Ovary (tissue), 9 donors: ENCODE measurements around the gene MAN1B1. TPM values are rescaled to one million over a fixed set of nuclear protein-coding genes. Genes with fewer than 3 reads are reported as not detected.
"Not testable (repeated sequence)": the region's sequence is repeated elsewhere in the genome, so short reads cannot be mapped to it uniquely, and the experiment has no call there.

Source experiments
- DNase-seq, 5 donors: peaks; one replicate each; pipeline ENCODE4 v3.0.0-alpha.2; 2019 to 2020
- H3K27ac ChIP-seq, 2 donors: fragments of 200-600 bp; one replicate each; pipeline versions ENCODE4 v1.5.1 to v1.8.0; 2019 to 2022
- H3K27me3 ChIP-seq: fragments of 200-600 bp; one replicate; pipeline ENCODE4 v1.8.0; 2022
- H3K36me3 ChIP-seq: fragments of 200-600 bp; sonication (generic); one replicate; pipeline ENCODE4 v1.5.1; 2019
- H3K4me1 ChIP-seq: one replicate; pipeline ENCODE4 v1.8.1; 2013; ENCODE audit warnings: mild to moderate bottlenecking, moderate library complexity; ENCODE audit not compliant: insufficient read depth
- H3K4me3 ChIP-seq: fragments of 200-600 bp; sonication (generic); one replicate; pipeline ENCODE4 v1.5.1; 2017
- H3K9me3 ChIP-seq, 2 donors: fragments of 200-600 bp in 1 of 2; sonication (generic) in 1 of 2; one replicate each; pipeline versions ENCODE4 v1.5.1 to v1.8.1; 2013 to 2019; ENCODE audit warnings: mild to moderate bottlenecking in 1 of 2, moderate library complexity in 1 of 2
- EP300 ChIP-seq: sonication (generic); formaldehyde crosslinking; IDR thresholded peaks from one replicate; pipeline ENCODE4 v1.6.1; 2017; ENCODE audit warnings: antibody characterized with exemption
- POLR2A ChIP-seq: fragments of 450-650 bp; IDR thresholded peaks from one replicate; pipeline ENCODE4 v1.6.1; 2017; ENCODE audit warnings: antibody characterized with exemption, mild to moderate bottlenecking, moderate library complexity
- WGBS, 3 donors: extraction: QIAGEN DNeasy Blood & Tissue Kit in 1 of 3; methylation state at CpG; one replicate each; pipeline versions ENCODE4 v1.1.5 to v1.1.7; 2013 to 2017; 5-methylcytosine and 5-hydroxymethylcytosine counted together
- intact Hi-C, 4 donors: fragments of 100-400 bp; cut with DNase I; formaldehyde crosslinking; loops; one replicate each; pipeline versions ENCODE4 v1.11.0 to v1.15.1; 2022 to 2023
- polyA plus RNA-seq, 2 donors: library from polyadenylated mRNA; stranded (reverse); fragments of 200-250 nt in 1 of 2; fragments of 350-450 nt in 1 of 2; fragmentation: Illumina TruSeq in 1 of 2; extraction: RNeasy Lipid Tissue Mini Kit (QIAGEN cat#74804) in 1 of 2; gene quantifications; one replicate each; pipeline ENCODE4 v1.2.3, GENCODE V29; 2013 to 2014
- total RNA-seq, 7 donors: library from RNA; depleted of rRNA in 2 of 7; stranded (reverse); fragments of >200 nt in 2 of 7; fragmentation: NEBNext Ultra II Directional in 3 of 7; extraction: Animal tissue kit (Norgen Biotek cat#: 25700) in 3 of 7; gene quantifications; one replicate each; pipeline versions ENCODE4 v1.1.0 to v1.2.4, GENCODE V29; 2016 to 2023
- TF ChIP-seq, protein P1 (sequence below), 3 donors: fragments of 450-650 bp in 2 of 3; fragments of 200-600 bp in 1 of 3; IDR thresholded peaks; one replicate each; pipeline versions ENCODE4 v1.5.1 to v1.8.0; 2016 to 2022; ENCODE audit warnings: antibody characterized with exemption in 3 of 3, mild to moderate bottlenecking in 1 of 3
- donor health status: DM: no; HTN: no; CAD: no; lungs with moderate emphysema.
- donor health status: DM: no; HTN: no; CAD: no.
- donor health status: Bipolar disorder and iron deficiency.
- donor health status: DM: yes; HTN: yes; CAD: no.
- donor health status: DM: no; HTN: no; CAD: no.
- donor health status: DM: yes; HTN: yes; CAD: no.

Gene MAN1B1
- total and polyA plus RNA-seq, 9 donors, result 30.2 to 109 (median 39.7) TPM

DNA sequence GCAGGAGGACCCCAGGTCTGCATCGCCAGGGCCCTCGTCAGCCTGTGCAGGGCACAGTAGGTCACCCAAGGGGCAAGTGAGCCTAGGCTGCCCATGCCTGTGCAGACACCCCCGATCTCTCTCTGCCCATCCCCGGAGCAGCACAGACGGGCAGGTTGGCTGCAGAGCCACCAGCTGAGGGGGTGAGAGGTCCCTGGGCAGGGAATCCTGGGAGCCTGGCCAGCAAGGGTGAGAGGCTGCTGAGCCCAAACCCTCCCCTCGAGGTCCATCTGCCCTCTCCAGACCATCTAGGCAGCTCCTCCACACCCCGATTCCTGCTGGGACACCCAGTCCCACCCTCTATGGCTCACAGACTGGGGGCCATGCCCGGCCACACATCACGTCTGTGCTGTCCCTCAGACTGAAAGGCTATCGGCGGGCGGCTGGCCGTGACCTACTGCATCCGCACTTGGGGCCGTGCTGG, 30.5 kb downstream of the MAN1B1 start:
- no peaks in the 10 kb centered on the region for H3K9me3 ChIP-seq
- no peaks in the 10 kb centered on the region for H3K36me3 ChIP-seq
- H3K4me3 ChIP-seq, result no peak overlapping the region
- H3K4me1 ChIP-seq, result peaks cover 4% of the 10 kb centered on the region
- TF ChIP-seq EP300 (no peak), POLR2A (no peak)
- intact Hi-C loops, result loop anchor here in 3 of 4 donors (5.0 to 10.0 kb wide), 2 partner anchors 110 to 118 kb away; partner anchors contain the start of genes CYSRT1 (in 2 of the 3), RNF224 (in 2 of the 3) and SLC34A3 (in 1 of the 3)
- no peaks in the 10 kb centered on the region for H3K27me3 ChIP-seq
- 52 to 64% (median 54%) methylated on average over 15 of the region's 15 CpGs for WGBS, 3 donors
- DNase-seq, result no peak
- H3K27ac ChIP-seq, result no peak overlapping the region

DNA sequence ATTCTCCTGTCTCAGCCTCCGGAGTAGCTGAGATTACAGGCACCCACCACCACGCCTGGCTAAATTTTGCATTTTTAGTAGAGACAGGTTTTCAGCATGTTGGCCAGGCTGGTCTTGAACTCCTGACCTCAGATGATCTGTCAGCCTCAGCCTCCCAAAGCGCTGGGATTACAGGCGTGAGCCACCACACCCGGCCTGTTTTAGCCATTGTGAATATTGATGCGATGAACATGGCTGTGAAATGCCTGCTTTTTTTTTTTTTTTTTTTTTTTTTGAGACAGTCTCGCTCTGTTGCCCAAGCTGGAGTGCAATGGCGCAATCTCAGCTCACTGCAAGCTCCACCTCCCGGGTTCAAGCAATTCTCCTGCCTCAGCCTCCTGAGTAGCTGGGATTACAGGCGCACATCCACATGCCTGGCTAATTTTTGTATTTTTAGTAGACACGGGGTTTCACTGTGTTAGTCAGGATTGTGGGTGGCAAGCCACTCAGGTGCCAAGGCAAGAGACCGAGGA, 31.4 kb downstream of the MAN1B1 start:
- WGBS, 3 donors, result 87 to 91% (median 88%) methylated on average over 12 of the region's 12 CpGs
- not testable (repeated sequence) for H3K9me3 ChIP-seq, H3K36me3 ChIP-seq, DNase-seq, H3K4me1 ChIP-seq, H3K4me3 ChIP-seq, H3K27me3 ChIP-seq, H3K27ac ChIP-seq
- intact Hi-C loops, result loop anchor here in 3 of 4 donors (5.0 to 10.0 kb wide), 2 partner anchors 109 to 117 kb away; partner anchors contain the start of genes CYSRT1 (in 2 of the 3), RNF224 (in 2 of the 3) and SLC34A3 (in 1 of the 3)

DNA sequence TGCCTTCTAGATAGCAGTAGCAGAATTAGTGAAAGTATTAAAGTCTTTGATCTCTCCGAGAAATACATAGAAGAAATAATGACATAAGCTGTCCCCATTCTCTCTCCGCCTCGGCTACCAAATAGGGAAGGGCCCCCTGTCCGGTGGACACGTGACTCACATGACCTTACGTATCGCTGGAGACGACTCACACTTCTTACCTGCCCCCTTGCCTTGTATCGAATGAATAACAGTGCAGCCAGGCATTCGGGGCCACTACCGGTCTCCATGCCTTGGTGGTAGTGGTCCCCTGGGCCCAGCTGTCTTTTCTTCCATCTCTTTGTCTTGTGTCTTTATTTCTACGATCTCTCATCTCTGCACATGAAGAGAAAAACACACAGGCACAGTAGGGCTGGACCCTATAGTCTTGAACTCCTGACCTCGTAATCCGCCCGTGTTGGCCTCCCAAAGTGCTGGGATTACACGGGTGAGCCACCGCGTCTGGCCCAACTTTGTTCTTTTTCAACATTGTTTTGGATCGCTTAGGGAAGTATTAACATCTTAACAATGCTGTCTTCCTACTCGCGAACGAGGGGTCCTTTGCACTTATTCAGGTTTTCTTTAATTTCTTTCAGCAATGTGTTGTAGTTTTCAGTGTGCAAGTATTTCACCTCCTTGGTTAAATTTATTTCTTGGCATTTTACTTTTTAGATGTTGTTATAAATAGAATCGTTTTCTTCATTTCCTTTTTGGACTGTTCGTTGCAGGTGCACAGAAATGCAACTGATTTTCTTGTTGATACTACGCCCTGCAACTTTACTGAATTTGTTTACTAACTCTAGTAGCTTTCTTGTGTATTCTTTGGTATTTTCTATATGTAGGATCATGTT, 35.4 kb downstream of the MAN1B1 start:
- H3K9me3 ChIP-seq, H3K36me3 ChIP-seq, DNase-seq, intact Hi-C loops, H3K27me3 ChIP-seq, H3K4me1 ChIP-seq, H3K4me3 ChIP-seq, H3K27ac ChIP-seq: not testable (repeated sequence)
- WGBS, 3 donors, result 64 to 71% (median 70%) methylated on average over 23 to 25 of the region's 25 CpGs

DNA sequence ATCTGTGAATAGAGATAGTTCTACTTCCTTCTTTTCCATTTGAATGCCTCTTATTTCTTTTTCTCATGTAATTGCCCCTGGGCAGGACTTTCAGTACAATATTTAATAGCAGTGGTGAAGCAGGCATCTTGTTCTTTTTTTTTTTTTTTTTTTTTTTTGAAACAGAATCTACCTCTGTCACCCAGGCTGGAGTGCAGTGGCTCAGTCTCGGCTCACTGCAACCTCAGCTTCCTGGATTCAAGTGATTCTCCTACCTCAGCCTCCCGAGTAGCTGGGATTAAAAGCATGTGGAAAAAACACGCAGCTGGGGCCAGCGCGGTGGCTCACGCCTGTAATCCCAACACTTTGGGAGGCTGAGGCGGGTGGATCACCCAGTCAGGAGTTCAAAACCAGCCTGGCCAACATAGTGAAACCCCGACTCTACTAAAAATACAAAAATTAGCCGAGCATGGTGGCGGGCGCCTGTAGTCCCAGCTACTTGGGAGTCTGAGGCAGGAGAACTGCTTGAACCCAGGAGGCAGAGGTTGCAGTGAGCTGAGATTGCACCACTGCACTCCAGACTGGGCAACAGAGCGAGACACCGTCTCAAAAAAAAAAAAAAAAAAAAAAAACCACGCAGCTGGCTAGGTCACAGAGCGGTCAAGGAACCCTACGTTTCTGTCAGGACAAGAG, 36.1 kb downstream of the MAN1B1 start:
- intact Hi-C loops, H3K27me3 ChIP-seq, H3K27ac ChIP-seq, H3K4me3 ChIP-seq, H3K36me3 ChIP-seq, H3K4me1 ChIP-seq, DNase-seq, H3K9me3 ChIP-seq: not testable (repeated sequence)
- WGBS, 3 donors, result 89 to 90% (median 89%) methylated on average over 16 of the region's 16 CpGs

DNA sequence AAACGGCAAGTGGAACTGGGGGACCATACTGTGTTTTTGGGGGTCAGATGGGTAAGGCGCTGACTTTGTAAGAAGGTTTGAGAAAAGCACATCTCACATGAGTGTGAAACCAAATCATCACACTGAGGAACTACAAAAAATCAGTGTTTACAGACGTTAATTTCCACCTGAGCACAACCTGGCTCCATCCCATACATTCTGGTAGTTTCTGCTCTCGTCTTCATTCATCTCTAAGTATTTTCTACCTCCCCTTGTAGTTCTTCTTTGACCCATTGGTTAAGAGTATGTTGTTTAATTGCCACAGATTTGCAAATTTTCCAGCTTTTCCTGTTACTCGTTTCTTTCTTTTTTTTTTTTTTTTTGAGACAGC, 36.7 kb downstream of the MAN1B1 start:
- Histone ChIP-seq H3K9me3 (no peaks in the 10 kb centered on the region), H3K36me3 (no peaks in the 10 kb centered on the region), H3K4me1 (peaks cover 4% of the 10 kb centered on the region), H3K27ac (no peak overlapping the region), H3K4me3 (no peak overlapping the region), H3K27me3 (no peaks in the 10 kb centered on the region)
- WGBS, 3 donors, result 70 to 75% (median 72%) methylated on average over 5 of the region's 5 CpGs
- TF ChIP-seq EP300 (no peak), POLR2A (no peak)
- TF ChIP-seq, protein P1, sequence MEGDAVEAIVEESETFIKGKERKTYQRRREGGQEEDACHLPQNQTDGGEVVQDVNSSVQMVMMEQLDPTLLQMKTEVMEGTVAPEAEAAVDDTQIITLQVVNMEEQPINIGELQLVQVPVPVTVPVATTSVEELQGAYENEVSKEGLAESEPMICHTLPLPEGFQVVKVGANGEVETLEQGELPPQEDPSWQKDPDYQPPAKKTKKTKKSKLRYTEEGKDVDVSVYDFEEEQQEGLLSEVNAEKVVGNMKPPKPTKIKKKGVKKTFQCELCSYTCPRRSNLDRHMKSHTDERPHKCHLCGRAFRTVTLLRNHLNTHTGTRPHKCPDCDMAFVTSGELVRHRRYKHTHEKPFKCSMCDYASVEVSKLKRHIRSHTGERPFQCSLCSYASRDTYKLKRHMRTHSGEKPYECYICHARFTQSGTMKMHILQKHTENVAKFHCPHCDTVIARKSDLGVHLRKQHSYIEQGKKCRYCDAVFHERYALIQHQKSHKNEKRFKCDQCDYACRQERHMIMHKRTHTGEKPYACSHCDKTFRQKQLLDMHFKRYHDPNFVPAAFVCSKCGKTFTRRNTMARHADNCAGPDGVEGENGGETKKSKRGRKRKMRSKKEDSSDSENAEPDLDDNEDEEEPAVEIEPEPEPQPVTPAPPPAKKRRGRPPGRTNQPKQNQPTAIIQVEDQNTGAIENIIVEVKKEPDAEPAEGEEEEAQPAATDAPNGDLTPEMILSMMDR (IDR thresholded peaks at IDR 0.05), result no peak
- DNase-seq, result no peak
- intact Hi-C loops, result no loop called here

DNA sequence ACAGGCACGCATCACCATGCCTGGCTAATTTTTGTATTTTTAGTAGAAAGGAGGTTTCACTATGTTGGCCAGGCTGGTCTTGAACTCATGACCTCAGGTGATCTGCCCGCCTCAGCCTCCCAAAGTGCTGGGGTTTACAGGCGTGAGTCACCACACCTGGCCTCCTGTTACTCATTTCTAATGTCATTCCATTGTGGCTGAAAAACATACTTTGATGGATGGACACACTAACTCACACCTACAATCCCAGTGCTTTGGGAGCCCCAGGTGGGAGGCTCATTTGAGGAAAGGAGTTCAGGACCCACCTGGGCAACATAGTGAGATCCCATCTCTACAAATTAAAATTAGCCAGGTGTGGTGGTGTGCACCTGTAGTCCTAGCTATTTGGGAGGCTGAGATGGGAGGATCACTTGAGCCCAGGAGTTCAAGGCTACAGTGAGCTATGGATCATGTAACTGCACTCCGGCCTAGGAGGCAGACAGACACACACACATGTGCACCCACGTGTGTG, 37.2 kb downstream of the MAN1B1 start:
- intact Hi-C loops, H3K27me3 ChIP-seq, H3K4me3 ChIP-seq, H3K4me1 ChIP-seq, H3K27ac ChIP-seq, H3K9me3 ChIP-seq, DNase-seq, H3K36me3 ChIP-seq: not testable (repeated sequence)
- WGBS, 3 donors, result 88 to 93% (median 92%) methylated on average over 5 of the region's 5 CpGs
